ENCODE measurements around the gene ZNF750.

The ZNF750 gene

GRCh38 chr17:82810644-82811430 is 29.0 kb downstream of the ZNF750 start:
- DNase-seq: no peak

- no peak for DNase-seq
Observed at GRCh38 chr17:82808921-82809905, 30.6 kb downstream of the ZNF750 start.

GRCh38 chr17:82808006-82808405 is 31.8 kb downstream of the ZNF750 start:
- DNase-seq: no peak

- no peak for DNase-seq
Observed at GRCh38 chr17:82807562-82807961, 32.3 kb downstream of the ZNF750 start.

GRCh38 chr17:82807101-82807500 is 32.7 kb downstream of the ZNF750 start:
- DNase-seq: no peak

GRCh38 chr17:82806645-82807044 is 33.2 kb downstream of the ZNF750 start:
- DNase-seq: no peak

- no peak for DNase-seq
Observed at GRCh38 chr17:82805823-82806222, 34.0 kb downstream of the ZNF750 start.

- DNase-seq: no peak
Observed at GRCh38 chr17:82805254-82805653, 34.6 kb downstream of the ZNF750 start.

- DNase-seq: no peak
Observed at GRCh38 chr17:82804442-82805191, 35.2 kb downstream of the ZNF750 start.

GRCh38 chr17:82803606-82804005 is 36.2 kb downstream of the ZNF750 start:
- no peak for DNase-seq

- no peak for DNase-seq
Observed at GRCh38 chr17:82803185-82803584, 36.6 kb downstream of the ZNF750 start.

- DNase-seq: no peak
Observed at GRCh38 chr17:82802075-82802780, 37.6 kb downstream of the ZNF750 start.

- DNase-seq: no peak
Observed at GRCh38 chr17:82801377-82801970, 38.3 kb downstream of the ZNF750 start.

- DNase-seq: no peak
Observed at GRCh38 chr17:82800885-82801284, 38.9 kb downstream of the ZNF750 start.

GRCh38 chr17:82799591-82799990 is 40.2 kb downstream of the ZNF750 start:
- no peak for DNase-seq

- DNase-seq: no peak
Observed at GRCh38 chr17:82798752-82799151, 41.1 kb downstream of the ZNF750 start.

- DNase-seq: no peak
Observed at GRCh38 chr17:82797061-82797460, 42.8 kb downstream of the ZNF750 start.

- no peak for DNase-seq
Observed at GRCh38 chr17:82795615-82796014, 44.2 kb downstream of the ZNF750 start.

GRCh38 chr17:82794781-82795482 is 44.9 kb downstream of the ZNF750 start:
- DNase-seq: no peak

- peak; percentile 87 for DNase-seq
Observed at GRCh38 chr17:82793974-82794630, 45.7 kb downstream of the ZNF750 start.

GRCh38 chr17:82791532-82791931 is 48.3 kb downstream of the ZNF750 start:
- no peak for DNase-seq
